Duodenal mucosa (tissue), 2 donors: ENCODE results near the gene TMEM132C.

Experiments used
- H3K27ac ChIP-seq: one replicate; pipeline ENCODE4 v1.7.0; 2013; ENCODE audit warnings: low read depth, low read length
- H3K27me3 ChIP-seq, 2 donors: one replicate each; pipeline ENCODE4 v1.7.0; 2013; ENCODE audit warnings: low read length in 2 of 2, control low read depth in 1 of 2; ENCODE audit not compliant: insufficient read depth in 2 of 2, control insufficient read depth in 1 of 2
- H3K36me3 ChIP-seq, 2 donors: one replicate each; pipeline ENCODE4 v1.7.0; 2013; ENCODE audit warnings: low read length in 2 of 2, control low read depth in 1 of 2; ENCODE audit not compliant: insufficient read depth in 2 of 2, control insufficient read depth in 1 of 2
- H3K4me1 ChIP-seq, 2 donors: one replicate each; pipeline ENCODE4 v1.7.0; 2013; ENCODE audit warnings: low read length in 2 of 2, control low read depth in 1 of 2; ENCODE audit not compliant: insufficient read depth in 2 of 2, control insufficient read depth in 1 of 2
- H3K4me3 ChIP-seq, 2 donors: one replicate each; pipeline ENCODE4 v1.7.0; 2013; ENCODE audit warnings: low read length in 2 of 2, low read depth in 1 of 2
- H3K9ac ChIP-seq, 2 donors: one replicate each; pipeline ENCODE4 v1.7.0; 2013; ENCODE audit warnings: low read length in 2 of 2, low read depth in 1 of 2
- H3K9me3 ChIP-seq, 2 donors: one replicate each; pipeline ENCODE4 v1.7.0; 2013; ENCODE audit warnings: low read length in 2 of 2, control low read depth in 1 of 2; ENCODE audit not compliant: control insufficient read depth in 1 of 2

TMEM132C gene

DNA sequence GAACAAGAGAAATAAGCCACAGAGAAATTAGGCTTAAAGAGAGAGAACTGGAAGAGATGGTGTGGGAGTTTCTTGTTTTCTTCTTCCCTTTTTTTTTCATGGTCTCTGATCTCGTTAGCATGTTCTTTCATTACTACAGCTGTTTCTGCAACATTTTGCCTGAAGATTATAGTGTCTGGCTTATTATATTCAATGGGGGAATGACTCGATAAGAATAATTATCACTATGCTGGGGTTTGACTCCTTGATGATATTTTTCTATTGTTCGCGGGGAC lies 70.0 kb downstream of the TMEM132C start:
- Histone ChIP-seq H3K36me3 (no peaks in the 10 kb centered on the region), H3K9ac (no peak overlapping the region), H3K27ac (no peak overlapping the region), H3K4me3 (no peak overlapping the region), H3K4me1 (no peaks in the 10 kb centered on the region), H3K27me3 (no peaks in the 10 kb centered on the region), H3K9me3 (peaks cover 0 to 11% of the 10 kb centered on the region in 2 donors)

DNA sequence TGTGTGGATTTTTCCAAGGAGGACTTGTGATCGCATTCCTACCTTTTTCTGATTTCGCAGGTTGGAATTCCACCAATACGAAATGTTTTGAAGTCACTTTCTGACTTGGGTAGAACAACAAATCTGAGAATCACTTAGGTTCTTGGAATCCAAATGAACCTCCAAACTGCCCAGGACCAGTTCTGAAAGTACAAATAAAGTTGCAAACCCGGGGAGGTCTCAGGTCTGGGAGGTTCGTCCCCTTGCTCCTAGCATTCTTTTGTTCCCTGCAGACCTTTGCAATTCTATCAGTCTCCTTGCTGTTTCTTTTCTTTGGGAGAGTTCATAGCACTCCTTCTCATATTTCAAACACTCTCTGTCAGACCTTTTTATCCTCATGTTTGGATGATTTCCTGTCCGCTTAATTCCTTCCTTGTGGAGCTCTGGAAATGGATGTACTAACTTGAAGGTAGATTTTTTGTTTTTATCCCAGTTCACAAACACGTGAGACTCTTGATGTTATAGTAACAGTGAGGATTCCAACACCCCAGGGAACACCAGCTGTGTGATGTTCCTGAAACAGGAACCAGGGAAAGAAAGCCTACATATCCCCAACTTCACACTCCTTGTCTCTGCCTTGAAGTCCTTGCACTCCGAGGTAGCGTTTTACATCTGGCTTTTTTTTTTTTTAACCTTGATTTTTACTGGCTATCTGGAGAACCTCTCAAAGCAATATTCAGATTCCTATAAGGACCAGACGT lies 70.6 kb downstream of the TMEM132C start:
- no peak overlapping the region for H3K27ac ChIP-seq
- no peaks in the 10 kb centered on the region for H3K4me1 ChIP-seq
- peaks cover 0 to 11% of the 10 kb centered on the region in 2 donors for H3K9me3 ChIP-seq
- H3K4me3 ChIP-seq: no peak overlapping the region
- H3K27me3 ChIP-seq: no peaks in the 10 kb centered on the region
- H3K36me3 ChIP-seq: no peaks in the 10 kb centered on the region
- no peak overlapping the region for H3K9ac ChIP-seq

DNA sequence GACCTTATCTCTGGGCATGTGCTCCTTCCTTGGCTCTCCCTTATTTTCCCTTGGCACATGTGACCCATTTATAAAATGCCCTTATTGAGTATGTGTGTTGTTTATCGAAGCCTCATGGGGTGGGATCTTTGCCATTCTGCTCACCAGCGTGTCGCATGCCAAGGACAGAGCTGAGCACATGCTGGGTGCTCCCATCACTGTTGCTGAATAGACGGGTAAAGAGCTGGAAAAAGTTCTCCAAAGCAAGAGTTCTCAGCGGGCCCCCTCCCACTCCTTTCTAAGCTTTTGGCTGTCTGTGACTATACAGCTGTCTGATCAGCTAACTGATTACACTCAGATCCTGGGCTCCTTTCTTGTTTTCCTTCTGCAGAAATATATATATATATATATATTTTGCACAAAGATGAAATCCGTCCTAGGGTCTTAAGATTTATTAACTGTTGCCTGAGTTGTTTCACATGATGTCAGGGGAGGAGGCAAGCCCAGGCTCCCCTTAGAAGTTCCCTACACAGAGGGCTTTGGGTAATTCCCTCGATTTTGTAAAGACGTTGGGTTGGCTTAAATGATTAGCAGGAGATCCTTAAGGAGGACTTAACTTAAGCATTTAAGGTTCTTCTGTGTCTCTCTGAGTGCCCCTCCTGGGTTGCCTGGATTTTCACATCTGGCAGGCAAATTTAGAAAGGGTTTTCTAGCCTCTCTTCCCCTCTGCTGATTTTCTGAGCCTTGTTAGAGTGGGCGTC lies 71.6 kb downstream of the TMEM132C start:
- H3K27ac ChIP-seq: no peak overlapping the region
- H3K9me3 ChIP-seq: peaks cover 0 to 6% of the 10 kb centered on the region in 2 donors
- H3K4me3 ChIP-seq: no peak overlapping the region
- H3K36me3 ChIP-seq: no peaks in the 10 kb centered on the region
- no peaks in the 10 kb centered on the region for H3K4me1 ChIP-seq
- no peak overlapping the region for H3K9ac ChIP-seq
- no peaks in the 10 kb centered on the region for H3K27me3 ChIP-seq

DNA sequence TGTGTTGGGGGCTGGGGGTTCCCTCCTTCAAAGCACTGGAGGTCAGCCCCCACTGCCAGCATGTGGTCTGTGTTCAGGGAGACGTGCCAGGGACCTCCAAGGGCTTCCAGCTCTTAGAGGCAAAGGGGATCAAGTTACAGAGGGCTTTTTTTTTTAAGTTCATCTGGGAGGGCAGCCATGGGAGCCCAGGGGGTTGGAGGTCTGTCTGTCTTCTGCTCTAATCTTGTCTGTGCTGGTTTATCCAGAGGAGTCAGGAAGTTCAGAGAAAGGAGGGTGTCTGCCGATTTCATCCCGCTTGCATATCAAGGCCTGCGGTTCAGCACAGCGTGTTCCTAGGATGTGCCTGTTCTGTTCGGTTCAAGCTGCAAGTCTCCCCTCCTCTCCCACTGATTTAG lies 72.2 kb downstream of the TMEM132C start:
- Histone ChIP-seq H3K4me1 (no peaks in the 10 kb centered on the region), H3K27ac (no peak overlapping the region), H3K4me3 (no peak overlapping the region), H3K9ac (no peak overlapping the region), H3K27me3 (no peaks in the 10 kb centered on the region), H3K36me3 (no peaks in the 10 kb centered on the region), H3K9me3 (peaks cover 0 to under 1% of the 10 kb centered on the region in 2 donors)

DNA sequence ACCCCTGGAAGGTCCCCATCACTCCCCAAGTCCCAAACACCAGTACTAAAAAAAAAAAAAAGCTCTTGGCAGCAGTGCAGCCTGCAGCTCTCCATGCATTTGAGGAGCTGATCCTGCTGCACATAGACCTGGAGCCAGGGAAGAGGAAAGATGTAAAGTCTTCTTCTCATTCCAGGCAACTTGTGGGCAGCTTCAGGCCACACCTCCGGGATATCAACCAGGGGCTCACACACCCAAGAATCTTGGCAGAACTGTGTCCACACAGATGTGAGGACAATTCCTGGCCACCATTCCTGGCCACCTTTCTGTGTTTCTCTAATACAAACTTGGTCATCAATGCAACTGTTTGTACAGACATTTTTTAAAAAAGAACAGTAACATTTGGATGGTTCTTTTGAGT lies 72.7 kb downstream of the TMEM132C start:
- H3K4me3 ChIP-seq: no peak overlapping the region

DNA sequence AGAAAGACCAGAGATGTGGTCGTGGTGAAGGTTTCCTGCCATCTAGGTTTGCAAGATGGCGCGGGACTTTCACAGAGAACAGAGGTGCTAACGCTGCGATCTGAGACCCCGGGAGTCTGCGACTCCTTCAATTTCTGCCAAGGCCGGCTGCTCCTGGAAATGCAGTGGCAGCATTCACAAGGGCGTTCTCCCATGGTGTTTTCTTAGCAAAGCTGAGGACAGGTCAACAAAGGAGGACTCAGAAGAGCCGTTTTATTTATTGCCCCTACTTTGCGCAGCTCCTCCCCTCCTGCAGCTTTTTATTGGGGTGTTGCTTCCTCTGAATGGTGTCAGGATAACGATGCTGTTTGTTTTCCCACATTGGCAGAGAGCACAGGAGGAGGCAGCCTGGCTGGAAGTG lies 86.3 kb downstream of the TMEM132C start:
- Histone ChIP-seq H3K4me1 (no peaks in the 10 kb centered on the region), H3K4me3 (no peak overlapping the region), H3K27ac (no peak overlapping the region), H3K9me3 (peaks cover 5 to 11% of the 10 kb centered on the region in 2 donors), H3K27me3 (no peaks in the 10 kb centered on the region), H3K9ac (no peak overlapping the region), H3K36me3 (no peaks in the 10 kb centered on the region)

More for the DNA sequence above, 72.7 kb downstream of the TMEM132C start:
- Histone ChIP-seq H3K27me3 (no peaks in the 10 kb centered on the region), H3K4me1 (no peaks in the 10 kb centered on the region), H3K9ac (no peak overlapping the region), H3K27ac (no peak overlapping the region), H3K36me3 (no peaks in the 10 kb centered on the region), H3K9me3 (no peaks in the 10 kb centered on the region)

DNA sequence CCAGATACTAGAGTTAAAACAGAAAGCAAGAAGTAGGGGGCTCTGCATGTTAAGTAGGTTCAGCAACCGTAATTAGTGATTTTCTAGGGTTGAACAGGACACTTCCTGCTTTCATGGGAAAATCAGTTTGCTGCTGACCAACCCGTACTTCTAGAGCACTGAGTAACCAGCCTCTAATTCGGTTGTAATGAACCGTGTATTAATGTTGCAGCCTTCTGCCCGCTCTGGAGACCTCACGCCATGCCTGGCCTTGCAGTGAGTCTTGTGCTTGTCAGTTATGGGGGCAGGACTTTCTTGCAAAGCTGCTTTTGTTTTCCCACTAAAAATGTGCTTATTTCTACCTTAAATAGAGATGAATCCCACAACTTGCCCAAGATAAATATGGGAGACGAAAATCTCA lies 89.6 kb downstream of the TMEM132C start:
- no peaks in the 10 kb centered on the region for H3K27me3 ChIP-seq
- no peaks in the 10 kb centered on the region for H3K36me3 ChIP-seq
- no peak overlapping the region for H3K27ac ChIP-seq
- no peak overlapping the region for H3K4me3 ChIP-seq
- no peak overlapping the region for H3K9ac ChIP-seq
- peaks cover 5 to 8% of the 10 kb centered on the region in 2 donors for H3K9me3 ChIP-seq
- no peaks in the 10 kb centered on the region for H3K4me1 ChIP-seq

DNA sequence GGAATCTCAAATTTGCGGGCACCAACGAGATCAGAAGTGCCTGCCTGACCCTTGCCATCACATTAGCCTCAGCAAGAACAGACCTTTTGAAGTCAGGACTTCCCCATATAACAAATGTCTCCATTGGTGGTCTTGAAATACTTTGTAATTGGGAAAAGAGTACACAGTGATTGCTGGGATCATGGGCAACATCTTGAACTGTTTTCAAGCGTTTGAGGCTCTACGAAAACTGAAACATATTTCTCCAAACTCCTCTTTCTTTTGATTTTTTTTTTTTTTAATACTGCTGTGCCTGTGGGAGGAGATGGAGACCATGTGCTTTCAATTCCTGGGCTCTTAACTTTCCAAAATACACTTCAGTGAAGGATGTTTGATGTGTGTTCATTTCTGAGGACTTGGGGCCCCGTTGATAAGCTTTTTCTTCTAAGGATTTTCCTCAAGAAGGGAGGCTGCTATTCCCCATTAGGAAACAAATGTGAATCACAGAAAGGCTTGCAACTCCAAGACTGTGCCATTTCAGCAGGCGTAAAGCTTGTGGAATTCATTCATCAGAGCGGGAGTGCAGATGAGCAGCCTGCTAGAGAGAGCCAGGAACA lies 94.5 kb downstream of the TMEM132C start:
- no peak overlapping the region for H3K9ac ChIP-seq
- no peaks in the 10 kb centered on the region for H3K36me3 ChIP-seq
- no peaks in the 10 kb centered on the region for H3K9me3 ChIP-seq
- H3K27ac ChIP-seq: no peak overlapping the region
- no peak overlapping the region for H3K4me3 ChIP-seq
- no peaks in the 10 kb centered on the region for H3K4me1 ChIP-seq
- H3K27me3 ChIP-seq: no peaks in the 10 kb centered on the region

DNA sequence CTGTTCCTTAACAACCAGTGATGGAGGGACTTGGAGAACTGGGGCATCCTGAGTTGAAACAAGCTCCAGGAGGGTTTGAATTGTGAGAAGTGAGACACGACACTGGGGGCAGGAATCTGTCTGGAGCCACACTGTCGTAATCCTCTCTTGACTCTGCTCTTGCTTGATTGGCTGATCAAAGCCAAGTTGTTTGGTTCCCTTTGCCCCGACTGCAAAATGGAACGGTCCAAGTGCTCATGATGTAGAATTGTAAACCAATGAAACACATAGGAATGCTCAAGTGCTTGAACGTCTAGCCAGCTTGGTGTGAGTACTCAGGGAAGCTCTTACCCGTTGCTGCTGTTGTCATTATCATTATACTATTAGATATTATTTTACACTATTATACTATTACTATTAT lies 98.1 kb downstream of the TMEM132C start:
- Histone ChIP-seq H3K27ac (no peak overlapping the region), H3K9me3 (no peaks in the 10 kb centered on the region), H3K4me3 (no peak overlapping the region), H3K4me1 (no peaks in the 10 kb centered on the region), H3K27me3 (no peaks in the 10 kb centered on the region), H3K36me3 (no peaks in the 10 kb centered on the region), H3K9ac (no peak overlapping the region)

DNA sequence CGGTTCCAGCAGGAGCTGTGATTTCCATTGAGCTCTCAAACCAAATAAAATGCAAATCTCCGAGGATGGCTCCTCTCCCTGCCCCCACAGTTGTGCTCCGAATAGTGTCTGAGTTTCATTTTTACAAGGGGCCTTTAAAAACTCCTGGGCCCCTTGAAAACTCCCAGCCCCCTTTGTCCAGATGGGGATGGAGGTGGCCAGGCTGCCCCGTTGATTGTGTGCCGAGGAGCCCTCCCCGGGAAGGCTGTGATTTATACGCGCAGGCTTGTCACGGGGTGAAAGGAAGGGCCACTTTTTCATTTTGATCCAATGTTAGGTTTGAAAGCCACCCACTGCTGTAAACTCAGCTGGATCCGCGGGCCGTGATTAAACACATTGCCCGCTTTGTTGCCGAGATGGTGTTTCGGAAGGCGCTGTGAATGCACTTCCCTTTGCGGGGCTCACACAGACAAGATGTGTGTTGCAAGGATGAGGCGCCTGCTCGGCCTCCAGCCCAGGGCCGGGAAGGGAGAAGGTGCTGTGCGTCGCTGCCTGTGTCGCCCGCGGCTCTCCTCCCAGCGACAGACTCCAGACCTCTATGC lies 98.8 kb downstream of the TMEM132C start:
- no peaks in the 10 kb centered on the region for H3K27me3 ChIP-seq
- H3K9ac ChIP-seq: no peak overlapping the region
- no peaks in the 10 kb centered on the region for H3K36me3 ChIP-seq
- H3K4me1 ChIP-seq: no peaks in the 10 kb centered on the region
- no peaks in the 10 kb centered on the region for H3K9me3 ChIP-seq
- peak overlapping the region; percentile 17 to 32 for H3K4me3 ChIP-seq
- no peak overlapping the region for H3K27ac ChIP-seq
